Medulla oblongata (tissue), 1 donor: ENCODE results near the gene SIRT7.

ENCODE experiments used
- DNase-seq: peaks from one replicate; pipeline ENCODE4 v3.0.0-alpha.2; 2015; ENCODE audit errors: extremely low spot score

Gene SIRT7

GRCh38 chr17:81888105-81888987, 29.6 kb downstream of the SIRT7 start:
- no peak for DNase-seq

- DNase-seq: no peak
Observed at GRCh38 chr17:81885869-81886548, 32.0 kb downstream of the SIRT7 start.

DNA sequence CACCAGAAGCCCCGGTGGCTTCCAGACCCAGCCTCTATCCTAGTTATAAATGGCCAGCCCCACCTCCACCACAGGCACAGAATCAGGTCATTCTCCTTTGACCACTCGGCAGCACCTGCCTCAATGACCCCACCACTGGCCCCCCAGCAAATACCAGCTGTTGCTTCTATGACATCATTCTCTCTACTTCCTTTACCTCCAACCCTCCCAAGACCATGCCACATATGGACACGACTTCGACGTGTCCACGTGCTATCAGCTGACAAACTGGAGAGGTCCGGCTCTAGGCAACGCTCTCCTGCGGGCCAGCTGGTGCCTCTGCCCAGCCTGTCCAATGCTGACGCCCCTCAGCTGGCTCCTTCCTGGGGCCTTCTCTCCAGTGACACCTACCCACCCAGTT, 32.5 kb downstream of the SIRT7 start:
- no peak for DNase-seq

DNA sequence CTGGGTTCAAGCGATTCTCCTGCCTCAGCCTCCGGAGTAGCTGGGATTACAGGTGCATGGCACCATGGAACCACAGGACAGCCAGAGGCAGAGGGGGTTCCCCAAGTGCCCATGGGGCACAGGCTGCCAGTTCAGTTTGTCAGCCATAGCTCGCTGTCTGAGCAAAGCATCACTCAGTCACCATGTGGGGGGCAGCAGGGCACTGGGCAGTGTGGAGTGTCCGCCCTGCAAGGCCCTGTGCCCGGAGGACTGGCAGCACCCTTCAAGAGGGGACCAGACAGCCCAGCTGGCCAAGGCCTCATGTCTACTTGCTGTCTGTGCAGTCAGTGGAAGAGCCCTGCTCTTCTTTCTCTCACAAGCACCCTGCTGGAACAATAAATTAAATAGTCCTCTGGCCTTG, 33.0 kb downstream of the SIRT7 start:
- no peak for DNase-seq

DNA sequence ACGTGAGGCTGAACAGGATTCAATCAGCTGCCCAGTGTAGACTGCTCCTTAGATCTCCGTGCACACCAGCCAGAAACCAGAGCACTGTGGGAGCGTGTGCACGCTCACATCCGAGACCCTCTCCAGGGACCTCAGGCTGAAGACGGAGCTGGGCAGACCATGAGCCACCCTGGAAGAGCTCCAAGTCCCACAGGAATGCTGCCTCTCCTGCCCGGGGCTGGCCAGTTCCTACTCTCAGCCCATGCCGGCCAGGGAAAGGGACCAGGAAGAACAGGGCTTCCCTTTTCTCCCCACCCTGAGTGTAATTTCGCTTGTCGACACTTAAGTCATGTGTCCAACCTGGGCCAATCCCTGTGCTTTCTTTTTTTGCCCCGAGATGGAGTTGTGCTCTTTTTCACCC, 33.5 kb downstream of the SIRT7 start:
- no peak for DNase-seq

- no peak for DNase-seq
Observed at GRCh38 chr17:81879121-81879520, 38.9 kb downstream of the SIRT7 start.

GRCh38 chr17:81878294-81878693, 39.7 kb downstream of the SIRT7 start:
- DNase-seq: no peak

- DNase-seq: no peak
Observed at GRCh38 chr17:81877569-81877968, 40.4 kb downstream of the SIRT7 start.

- DNase-seq: peak; percentile 90
Observed at GRCh38 chr17:81871387-81872230, 46.4 kb downstream of the SIRT7 start.

- no peak for DNase-seq
Observed at GRCh38 chr17:81870981-81871386, 47.0 kb downstream of the SIRT7 start, which contains the start of gene ARHGDIA. Gene ARHGDIA (minus strand): TSS chr17:81871337. CDS start chr17:81869930, 1,407 bp downstream.

DNA sequence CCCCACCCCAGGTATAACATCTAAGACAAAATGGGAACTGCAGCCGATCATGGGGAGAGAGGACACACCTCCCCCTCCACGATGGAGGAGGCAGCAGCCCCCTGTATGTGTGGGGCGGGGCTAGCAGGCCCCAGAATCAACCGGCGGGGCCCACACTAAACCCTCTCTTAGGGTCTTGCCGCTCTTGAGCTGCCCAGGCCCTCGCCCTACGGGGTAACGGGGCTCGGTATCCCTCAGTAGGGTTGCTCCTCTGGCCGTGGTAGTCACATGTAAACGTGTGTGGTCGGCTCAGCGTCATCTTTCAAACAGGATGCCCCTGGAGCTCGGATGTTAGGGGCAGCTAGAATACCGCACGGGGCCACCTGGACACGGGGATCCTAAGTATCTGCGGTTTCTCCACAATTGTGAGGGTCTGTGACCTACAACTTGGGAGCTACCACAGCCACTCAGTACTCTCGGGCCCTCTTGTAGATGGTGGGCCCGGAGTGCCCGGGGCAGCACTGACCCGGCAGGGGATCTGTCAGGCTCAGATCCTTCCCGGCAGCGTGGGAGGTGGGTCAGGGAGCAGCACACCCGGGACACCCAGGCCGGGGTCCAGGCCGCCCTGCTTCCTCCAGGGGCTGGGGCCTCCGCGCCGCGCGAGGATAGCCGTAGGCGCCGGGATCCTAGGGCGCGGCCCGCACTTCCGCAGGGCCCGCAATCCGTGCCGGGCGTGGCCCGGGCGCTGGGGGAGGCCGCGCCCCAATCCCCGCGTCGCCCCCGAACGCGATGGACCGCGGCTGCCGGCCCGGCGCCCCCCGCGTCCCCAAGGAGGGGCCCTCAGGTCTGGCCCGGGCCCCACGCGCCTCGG, 47.6 kb downstream of the SIRT7 start:
- DNase-seq: no peak

DNA sequence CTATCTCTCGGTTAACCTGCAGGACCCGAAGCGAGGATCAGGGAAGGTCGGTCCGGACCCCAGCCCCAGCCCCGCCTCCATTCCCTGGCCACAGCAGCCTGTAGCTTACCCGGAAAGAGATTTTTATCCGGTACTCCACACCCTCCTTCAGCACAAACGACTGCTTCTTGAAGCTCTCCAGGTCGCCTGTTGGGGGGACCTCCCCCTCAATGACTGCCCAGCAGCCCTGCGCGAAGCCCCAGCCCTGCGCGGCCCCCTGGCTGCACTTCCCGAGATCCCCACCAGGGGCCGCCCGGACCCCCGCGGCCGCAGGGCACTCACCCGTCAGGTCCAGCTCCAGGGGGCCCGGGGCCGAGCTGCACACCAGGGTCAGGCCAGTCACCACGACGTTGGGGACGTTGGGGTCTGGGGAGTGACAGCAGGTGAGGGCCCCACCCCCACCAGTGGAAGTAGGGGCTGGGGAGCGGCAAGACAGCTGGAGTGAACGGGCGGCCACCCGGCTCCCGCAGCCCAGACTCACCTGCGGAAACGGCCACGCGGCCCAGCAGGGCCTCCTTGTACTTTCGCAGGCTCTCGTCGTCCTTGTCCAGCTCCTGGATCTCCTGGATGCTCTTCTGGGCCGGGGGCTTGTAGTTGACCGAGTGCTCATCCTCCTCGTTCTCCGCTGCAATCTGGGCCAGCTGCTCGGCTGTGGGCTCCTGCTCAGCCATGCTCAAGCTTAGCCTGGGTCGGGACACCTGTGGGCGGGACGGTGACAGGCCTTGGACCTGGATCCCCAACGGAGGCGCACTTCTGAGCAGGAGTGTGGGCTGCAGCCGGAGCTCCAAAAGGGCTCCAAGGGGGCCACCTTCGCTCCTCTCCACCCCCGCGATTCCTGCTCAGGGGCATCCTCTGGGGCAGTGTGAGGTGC, 48.5 kb downstream of the SIRT7 start:
- DNase-seq: no peak

DNA sequence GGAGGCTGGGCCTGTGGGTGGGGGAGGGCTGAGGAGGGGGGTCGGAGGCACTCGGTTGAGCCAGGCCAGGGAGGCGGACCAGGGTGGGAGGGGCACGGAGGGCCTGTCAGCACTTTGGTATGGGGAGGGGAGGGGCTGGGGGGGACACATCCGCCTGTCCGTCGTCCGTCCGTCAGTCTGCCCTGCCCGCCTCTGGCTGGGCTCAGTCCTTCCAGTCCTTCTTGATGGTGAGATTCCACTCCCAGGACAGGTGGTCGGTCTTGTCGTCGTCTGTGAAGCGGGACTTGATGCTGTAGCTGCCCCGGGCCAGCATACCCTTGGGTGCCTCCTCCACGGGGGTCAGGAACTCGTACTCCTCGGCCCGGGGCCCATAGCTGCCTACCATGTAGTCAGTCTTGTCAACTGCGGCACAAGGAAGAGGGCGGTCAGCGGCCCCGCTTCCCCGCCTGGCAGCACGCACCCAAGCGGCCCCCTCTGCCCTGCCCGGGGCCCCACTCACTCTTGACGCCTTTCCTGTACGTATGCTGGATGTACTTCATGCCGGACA, 49.2 kb downstream of the SIRT7 start:
- no peak for DNase-seq

DNA sequence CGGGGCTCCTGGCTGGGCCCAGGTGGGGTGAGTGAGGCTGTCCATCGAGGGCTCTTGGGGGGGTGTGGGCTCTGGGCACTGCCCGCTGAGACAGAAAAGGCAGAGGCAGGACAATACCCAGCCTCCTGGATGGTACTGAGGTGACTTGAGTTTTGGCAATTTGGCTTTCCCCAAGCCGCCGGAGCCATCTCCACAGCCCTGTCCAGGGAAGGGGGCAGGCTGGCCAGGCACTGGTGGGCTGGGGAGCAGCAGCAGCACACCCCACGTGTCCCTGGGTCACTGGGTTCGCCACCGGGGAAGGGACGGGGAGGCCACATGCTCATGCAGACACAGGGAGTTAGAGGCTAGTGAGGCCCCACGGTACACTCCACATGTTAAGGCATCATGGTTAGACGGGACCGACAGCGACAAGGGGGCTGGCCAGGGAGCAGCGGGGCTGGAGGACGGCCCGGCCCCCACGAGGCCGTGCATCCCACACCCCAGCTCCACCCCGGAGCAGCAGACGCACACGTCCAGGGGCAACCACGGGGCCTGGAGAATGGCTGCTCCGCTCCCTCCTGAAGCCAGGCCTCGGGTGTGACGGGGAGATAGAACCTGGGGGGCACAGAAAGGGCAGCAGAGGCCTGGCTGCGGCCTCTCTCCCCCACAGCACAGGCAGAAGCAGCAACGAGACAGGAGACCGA, 49.8 kb downstream of the SIRT7 start:
- no peak for DNase-seq

GRCh38 chr17:81867170-81867990, 50.6 kb downstream of the SIRT7 start:
- peak; percentile 8 for DNase-seq

- DNase-seq: no peak
Observed at GRCh38 chr17:81866440-81867169, 51.4 kb downstream of the SIRT7 start.

DNA sequence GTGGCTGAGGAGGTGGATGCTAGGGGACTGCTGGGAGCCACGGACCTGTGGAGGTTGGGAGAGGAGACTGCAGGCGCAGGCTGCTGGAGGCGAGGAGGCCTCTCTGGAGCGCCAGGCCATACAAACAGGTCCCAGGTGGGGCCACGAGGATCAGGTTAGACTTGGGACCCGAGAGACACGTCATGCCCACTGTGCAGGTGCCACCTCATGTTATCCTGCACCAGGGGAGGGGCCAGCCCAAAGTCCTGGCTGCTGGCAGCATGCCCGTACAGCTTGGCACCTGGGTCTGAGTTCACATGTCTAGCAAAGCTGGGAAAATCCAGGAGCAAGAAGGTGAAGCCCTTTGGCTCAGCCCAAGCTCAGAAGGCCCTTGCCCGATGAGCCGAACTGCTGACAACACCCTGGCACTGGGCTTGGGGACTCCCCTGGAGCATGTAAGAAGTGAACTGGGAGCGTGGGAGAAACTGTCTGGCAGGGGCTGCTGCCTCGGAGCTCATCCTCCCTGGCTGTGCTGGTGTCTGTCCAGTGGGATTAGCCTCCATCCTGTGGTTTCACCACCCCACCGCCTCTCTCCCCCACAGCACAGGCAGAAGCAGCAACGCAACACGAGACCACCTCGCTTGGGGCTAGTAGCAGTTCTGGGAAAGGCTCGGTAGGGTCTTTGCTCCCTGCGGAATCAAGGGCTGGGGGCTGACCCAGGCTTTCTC, 52.1 kb downstream of the SIRT7 start:
- DNase-seq: no peak
